Sciatic nerve (tissue), 2 donors: ENCODE measurements around the gene CSTPP1. TPM values are rescaled to one million over a fixed set of nuclear protein-coding genes. Genes with fewer than 3 reads are reported as not detected.
"Not testable (repeated sequence)": the region's sequence is repeated elsewhere in the genome, so short reads cannot be mapped to it uniquely, and the experiment has no call there.

Experiments
- ATAC-seq: fragments of 200-7000 bp; cut with Tn5 transposase; one replicate; pipeline ENCODE4 v1.9.1; 2020; ENCODE audit warnings: mild to moderate bottlenecking, moderate library complexity
- DNase-seq: peaks from one replicate; pipeline ENCODE4 v3.0.0-alpha.2; 2020; ENCODE audit warnings: low spot score
- intact Hi-C: fragments of 100-400 bp; cut with DNase I; formaldehyde crosslinking; loops from one replicate; pipeline ENCODE4 v1.14.2; 2022
- total RNA-seq: library from RNA; stranded (reverse); fragmentation: NEBNext Ultra II Directional; extraction: Animal tissue kit (Norgen Biotek cat#: 25700); gene quantifications from one replicate; pipeline ENCODE4 v1.2.1, GENCODE V29; 2021
- donor health status: DM: no; HTN: no; CAD: no.
- donor health status: DM: no; HTN: no; CAD: no.

The CSTPP1 gene
- total RNA-seq, 1 donor from 2014 or later, result 30.4 TPM

DNA sequence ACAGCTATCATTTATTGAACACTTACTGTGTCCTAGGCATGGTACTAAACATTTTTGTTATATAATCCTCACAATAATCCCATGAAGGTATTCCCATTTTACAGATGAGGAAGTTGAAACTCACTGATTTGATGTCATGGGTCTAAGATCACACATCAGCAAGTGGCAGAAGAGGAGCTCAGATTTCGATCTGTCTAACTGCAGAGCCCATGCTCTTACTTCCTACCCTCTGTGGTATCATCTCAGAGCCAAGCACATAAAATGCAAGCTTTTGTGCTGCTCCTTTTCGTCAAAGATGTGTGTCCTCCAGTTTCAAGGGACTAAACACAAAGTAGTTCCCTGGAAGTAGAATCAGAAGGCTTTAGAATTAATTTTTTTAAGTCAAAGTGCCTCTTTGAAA, 169.0 kb downstream of the CSTPP1 start:
- no peak for DNase-seq
- ATAC-seq, result no peak
- intact Hi-C loops, result no loop called here

- no peak for ATAC-seq
- intact Hi-C loops, result no loop called here
- DNase-seq, result no peak
Measured at GRCh38 chr11:47105974-47106373, 169.4 kb downstream of the CSTPP1 start.

GRCh38 chr11:47106798-47107411, 170.3 kb downstream of the CSTPP1 start:
- intact Hi-C loops, result no loop called here
- no peak for DNase-seq
- ATAC-seq, result no peak

- intact Hi-C loops, result no loop called here
- ATAC-seq (no peak), DNase-seq (no peak)
Measured at GRCh38 chr11:47107744-47108143, 171.2 kb downstream of the CSTPP1 start.

DNA sequence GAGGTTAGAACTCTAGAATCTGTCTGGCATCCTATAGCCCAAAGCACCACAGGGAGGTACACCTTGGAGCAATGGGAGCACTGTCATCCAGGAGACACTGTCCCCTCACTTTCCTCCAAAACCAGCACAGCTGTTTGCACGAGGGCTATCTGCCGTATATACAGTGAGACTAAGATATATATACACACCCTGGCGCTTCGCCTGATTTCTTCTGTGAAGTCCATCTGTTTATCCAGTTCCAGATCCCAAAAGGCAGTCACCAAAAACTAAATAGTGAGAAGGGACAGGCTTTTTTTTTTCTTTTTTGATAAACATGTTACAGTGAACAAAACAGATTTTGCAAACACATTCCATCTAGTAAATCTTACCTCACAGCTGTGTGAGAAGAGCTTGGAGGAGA, 171.7 kb downstream of the CSTPP1 start:
- intact Hi-C loops, result no loop called here
- ATAC-seq (no peak), DNase-seq (no peak)

- ATAC-seq (peak; percentile 74), DNase-seq (no peak)
Measured at GRCh38 chr11:47109051-47109726, 172.6 kb downstream of the CSTPP1 start.

DNA sequence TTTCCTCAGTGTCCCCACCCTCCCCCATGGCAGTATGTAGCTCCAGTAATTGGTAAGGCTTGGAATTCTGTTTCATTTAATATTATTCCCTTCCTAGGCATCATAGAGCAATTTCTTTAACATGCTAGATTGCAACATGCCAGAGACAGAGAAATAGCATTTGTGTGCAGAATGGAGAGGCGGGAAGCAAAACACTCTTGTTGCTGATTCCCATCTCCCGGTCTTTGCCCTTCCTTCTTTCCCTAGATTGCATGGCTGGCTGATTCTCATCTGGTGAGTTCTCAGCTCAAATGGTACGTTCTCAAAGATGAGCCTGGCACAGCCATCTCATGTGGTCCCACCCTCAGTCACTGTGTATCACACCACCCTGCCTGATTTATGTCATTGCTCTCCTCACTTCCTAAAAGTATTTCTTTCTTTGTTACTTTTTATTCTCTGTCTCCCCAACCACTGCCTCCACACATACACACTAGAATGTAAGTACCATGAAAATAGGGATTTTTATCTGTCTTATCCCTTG, 173.2 kb downstream of the CSTPP1 start:
- no peak for ATAC-seq
- no peak for DNase-seq
- intact Hi-C loops, result no loop called here

More at GRCh38 chr11:47109051-47109726, 172.6 kb downstream of the CSTPP1 start:
- intact Hi-C loops, result no loop called here

DNA sequence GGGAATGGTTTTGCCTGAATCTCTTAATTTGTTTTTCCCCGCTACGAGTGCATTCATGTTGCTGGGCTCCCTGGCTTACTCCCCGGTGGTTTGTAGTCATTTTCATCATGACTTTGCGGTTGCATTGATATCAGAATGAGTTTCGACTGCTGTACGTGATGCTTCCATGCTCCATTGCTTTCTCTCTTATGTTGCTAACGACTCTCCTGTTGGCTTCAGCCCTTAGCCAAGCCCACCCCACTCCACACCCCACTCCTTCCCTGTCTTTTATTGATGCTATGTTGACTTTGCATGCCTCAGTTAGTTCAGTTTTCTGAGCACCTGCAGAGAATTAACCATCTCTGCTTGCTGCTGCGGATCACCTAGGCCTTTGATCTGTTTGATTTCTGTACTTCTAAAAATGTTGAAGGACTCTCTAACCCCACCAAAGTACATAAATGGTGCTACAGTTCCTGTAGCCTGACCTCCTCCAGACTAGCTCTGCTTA, 174.8 kb downstream of the CSTPP1 start:
- intact Hi-C loops, result no loop called here
- DNase-seq (no peak), ATAC-seq (no peak)

GRCh38 chr11:47112941-47113340, 176.4 kb downstream of the CSTPP1 start:
- DNase-seq, intact Hi-C loops, ATAC-seq: not testable (repeated sequence)

DNA sequence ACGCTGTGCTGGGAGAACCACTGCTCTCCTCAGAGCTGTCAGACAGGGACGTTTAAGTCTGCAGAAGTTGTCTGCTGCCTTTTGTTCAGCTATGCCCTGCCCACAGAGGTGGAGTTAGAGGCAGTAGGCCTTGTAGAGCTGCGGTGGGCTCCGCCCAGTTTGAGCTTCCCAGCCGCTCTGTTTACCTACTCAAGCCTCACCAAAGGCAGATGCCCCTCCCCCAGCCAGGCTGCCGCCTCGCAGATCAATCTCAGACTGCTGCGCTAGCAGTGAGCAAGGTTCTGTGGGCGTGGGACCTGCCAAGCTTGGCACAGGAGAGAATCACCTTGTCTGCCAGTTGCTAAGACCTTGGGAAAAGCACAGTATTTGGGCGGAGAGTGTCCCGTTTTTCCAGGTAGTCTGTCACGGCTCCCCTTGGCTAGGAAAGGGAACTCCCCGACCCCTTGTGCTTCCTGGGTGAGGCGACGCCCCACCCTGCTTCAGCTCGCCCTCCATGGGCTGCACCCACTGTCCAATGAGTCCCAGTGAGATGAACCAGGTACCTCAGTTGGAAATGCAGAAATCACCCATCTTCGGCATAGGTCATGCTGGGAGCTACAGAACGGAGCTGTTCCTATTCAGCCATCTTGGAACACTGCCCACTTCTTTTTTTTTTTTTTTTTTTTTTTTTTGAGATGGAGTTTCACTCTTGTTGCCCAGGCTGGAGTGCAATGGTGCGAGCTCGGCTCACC, 182.6 kb downstream of the CSTPP1 start:
- DNase-seq, intact Hi-C loops, ATAC-seq: not testable (repeated sequence)

DNA sequence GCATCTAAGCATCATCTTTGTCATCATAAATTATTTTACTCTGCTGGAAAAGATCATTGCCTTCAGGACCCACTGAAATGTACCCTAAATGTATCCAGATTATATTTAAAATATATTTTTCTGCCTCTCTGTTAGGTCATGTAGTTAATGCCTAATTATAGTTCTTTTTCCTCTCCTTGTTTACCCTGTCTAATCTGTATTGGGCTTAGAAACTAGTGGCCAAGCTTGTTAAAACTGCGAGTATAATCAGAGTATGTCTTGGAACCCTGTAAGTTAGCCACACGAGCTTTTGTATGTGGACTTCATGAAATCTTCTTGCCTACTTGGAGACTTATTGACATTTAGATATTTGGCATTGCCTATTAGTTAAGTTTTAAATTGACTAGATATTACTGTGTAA, 184.5 kb downstream of the CSTPP1 start:
- ATAC-seq (no peak), DNase-seq (no peak)
- intact Hi-C loops, result no loop called here

GRCh38 chr11:47121731-47122130, 185.2 kb downstream of the CSTPP1 start:
- ATAC-seq (no peak), DNase-seq (no peak)
- intact Hi-C loops, result no loop called here

DNA sequence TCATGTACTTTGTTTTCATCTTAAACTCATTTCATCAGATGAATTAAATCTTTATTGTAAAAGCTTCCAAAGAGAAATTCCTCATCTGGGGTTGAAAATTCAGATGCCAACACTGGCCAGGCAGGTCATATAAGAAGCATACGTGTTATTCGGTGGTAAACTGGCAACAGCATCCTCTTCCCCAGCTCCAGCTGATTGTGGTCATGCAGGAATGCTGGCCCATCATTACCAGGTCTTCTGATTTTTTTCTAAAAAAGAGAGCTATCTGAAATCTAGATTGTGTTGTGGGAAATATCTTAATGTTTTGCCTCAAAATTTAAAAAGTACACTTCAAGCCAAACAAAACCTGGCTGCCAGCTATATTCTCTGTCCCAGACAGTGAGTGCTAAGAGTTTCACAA, 186.5 kb downstream of the CSTPP1 start:
- DNase-seq, result no peak
- ATAC-seq, result no peak
- intact Hi-C loops, result no loop called here

GRCh38 chr11:47124675-47125074, 188.1 kb downstream of the CSTPP1 start:
- ATAC-seq (no peak), DNase-seq (no peak)
- intact Hi-C loops, result no loop called here

- ATAC-seq, result no peak
- intact Hi-C loops, result no loop called here
- no peak for DNase-seq
Measured at GRCh38 chr11:47125083-47125482, 188.5 kb downstream of the CSTPP1 start.

DNA sequence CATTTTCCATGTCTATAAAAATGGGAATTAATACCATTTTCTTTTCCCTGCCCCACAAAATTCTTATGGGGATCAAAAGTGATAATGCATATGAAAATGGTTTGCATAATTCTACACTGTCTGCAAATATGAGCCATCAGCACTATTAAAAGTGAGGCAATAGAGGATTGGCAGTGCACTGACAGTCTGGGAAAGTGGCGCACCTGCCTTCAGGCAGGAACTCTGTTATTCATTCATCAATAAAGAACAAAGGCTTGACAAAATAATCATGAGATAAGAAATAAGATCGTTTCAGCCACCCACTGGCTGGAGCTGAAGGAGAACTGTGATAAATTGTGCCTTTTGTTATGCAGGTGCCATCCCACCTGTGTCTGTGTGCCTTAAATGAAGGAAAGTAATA, 190.7 kb downstream of the CSTPP1 start:
- ATAC-seq (no peak), DNase-seq (no peak)

DNA sequence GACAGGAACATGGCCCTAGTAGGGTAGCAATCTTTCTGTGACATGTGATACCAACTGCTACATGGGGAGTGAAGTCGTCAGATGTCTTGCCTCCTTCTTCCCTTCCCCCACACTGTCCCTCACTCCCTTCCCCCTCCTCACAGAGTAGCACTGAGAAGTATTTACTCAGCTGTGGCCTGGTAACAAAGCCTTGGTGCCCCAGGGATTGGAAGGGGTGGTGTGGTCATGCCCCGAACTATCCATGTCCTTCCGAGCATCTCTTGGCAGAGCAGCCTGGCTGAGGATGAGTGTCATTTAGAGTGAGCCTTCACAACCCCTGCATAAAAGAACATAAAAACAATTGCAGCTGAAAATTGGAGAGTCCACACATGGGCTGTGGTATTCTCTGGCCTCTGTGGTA, 194.0 kb downstream of the CSTPP1 start:
- intact Hi-C loops, result no loop called here
- DNase-seq (peak; percentile 76), ATAC-seq (peak; percentile 95)

More for the DNA sequence above, 190.7 kb downstream of the CSTPP1 start:
- intact Hi-C loops, result no loop called here

DNA sequence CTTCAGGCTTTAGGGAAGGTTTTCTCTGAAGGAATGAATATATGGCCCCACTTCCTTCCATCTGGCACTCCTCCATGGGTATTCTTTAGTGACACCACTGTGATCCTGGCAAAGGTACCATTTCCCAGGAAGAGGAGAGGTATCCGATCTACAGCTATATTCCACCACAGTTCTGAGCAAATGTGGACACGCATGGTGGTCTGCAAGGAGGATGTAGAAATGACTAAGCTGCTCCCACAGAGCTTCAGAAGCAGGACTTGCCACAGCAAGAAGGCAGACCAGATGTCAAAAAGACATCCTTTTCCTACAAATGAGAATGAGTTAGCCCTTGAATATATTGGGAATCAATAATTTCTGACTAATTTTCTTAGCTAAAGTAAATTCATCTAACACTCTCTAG, 194.6 kb downstream of the CSTPP1 start:
- intact Hi-C loops, result no loop called here
- ATAC-seq, result no peak
- no peak for DNase-seq

GRCh38 chr11:47132490-47132889, 195.9 kb downstream of the CSTPP1 start:
- intact Hi-C loops, result no loop called here
- no peak for ATAC-seq
- DNase-seq, result no peak

DNA sequence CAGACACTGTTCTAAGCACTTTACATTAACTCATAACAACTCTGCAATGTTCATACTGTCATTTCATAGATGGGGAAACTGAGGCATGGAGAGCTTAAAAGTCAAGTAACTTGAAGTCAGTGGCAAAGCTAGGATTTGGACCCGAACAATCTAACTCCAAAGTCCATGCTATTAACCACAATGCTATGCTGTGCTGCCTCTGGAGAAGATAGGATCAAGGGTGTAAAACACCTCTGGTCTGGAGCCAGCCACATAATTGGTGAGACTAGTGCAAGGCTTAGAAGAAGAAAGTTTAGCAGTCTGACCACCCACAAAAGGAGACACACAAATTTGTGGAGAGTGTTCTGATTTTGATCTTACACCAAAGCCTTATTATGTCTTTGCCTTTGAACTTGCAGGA, 196.4 kb downstream of the CSTPP1 start:
- DNase-seq (no peak), ATAC-seq (no peak)
- intact Hi-C loops, result no loop called here
